HG03469 (cell line): ENCODE results near the gene ALX4.

Experiments used
- ATAC-seq: cut with Tn5 transposase; IDR thresholded peaks from one replicate; pipeline ENCODE4 v1.9.1; 2021; ENCODE audit warnings: mild to moderate bottlenecking, moderate library complexity, moderate number of reproducible peaks; ENCODE audit not compliant: unreplicated experiment

Gene ALX4

GRCh38 chr11:44309478-44310205 lies at the start of gene ALX4:
TSS of gene ALX4 (minus strand) at chr11:44310139. CDS start at chr11:44310062, 77 bp downstream.
- ATAC-seq = no peak

DNA sequence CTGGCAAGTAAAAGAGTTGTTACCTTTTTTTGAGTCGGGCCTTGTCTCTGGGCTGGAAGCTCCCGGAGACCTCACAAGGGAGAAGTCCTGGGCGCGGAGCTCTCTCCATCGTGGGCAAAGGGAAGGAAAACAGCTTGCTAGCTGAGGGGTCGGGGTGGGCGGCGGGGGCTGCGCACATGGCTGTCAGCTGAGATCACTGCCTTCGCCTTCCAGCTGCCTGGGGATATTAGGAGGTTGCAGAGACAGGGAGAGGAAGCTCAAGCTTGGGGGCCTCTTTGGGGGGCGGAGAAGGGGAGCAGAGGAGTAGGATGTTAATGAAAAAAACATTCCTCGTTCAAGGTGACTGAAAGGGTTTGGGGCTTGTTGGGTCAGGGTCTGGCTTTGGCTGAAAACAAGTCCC lies 49.2 kb upstream of the ALX4 start:
- no peak for ATAC-seq

- ATAC-seq = no peak
Observed at GRCh38 chr11:44358713-44359112, 48.8 kb upstream of the ALX4 start.

GRCh38 chr11:44357711-44358110 lies 47.8 kb upstream of the ALX4 start:
- ATAC-seq = no peak

- no peak for ATAC-seq
Observed at GRCh38 chr11:44356351-44356750, 46.4 kb upstream of the ALX4 start.

DNA sequence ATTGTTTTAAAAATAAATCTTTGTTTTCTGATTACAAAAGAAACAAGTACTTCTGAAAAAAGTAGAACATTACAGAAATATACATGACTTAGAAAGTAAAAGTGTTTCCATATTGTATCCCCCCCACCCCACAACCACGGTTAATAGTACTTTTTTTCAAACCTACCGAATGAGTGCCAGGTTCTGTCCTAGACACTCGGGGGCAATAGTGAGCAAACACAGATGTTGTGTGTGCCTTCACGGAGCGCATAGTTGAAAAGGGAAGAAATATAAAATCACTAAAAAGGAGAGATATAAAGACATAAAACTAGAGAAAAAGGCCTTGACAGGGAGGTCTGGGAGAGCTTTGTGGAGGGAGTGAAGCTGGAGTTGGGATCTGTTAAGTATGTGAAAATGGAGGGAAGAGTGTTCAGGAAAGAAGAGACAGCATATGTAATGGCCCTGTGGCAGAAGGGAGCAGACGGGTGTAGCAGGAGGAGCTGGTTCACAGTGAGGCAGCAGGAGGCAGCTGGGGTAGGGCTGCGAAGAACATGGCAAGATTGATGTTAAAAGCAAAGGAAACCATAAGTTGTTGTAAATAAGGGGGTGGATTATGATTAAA lies 42.1 kb upstream of the ALX4 start:
- no peak for ATAC-seq

DNA sequence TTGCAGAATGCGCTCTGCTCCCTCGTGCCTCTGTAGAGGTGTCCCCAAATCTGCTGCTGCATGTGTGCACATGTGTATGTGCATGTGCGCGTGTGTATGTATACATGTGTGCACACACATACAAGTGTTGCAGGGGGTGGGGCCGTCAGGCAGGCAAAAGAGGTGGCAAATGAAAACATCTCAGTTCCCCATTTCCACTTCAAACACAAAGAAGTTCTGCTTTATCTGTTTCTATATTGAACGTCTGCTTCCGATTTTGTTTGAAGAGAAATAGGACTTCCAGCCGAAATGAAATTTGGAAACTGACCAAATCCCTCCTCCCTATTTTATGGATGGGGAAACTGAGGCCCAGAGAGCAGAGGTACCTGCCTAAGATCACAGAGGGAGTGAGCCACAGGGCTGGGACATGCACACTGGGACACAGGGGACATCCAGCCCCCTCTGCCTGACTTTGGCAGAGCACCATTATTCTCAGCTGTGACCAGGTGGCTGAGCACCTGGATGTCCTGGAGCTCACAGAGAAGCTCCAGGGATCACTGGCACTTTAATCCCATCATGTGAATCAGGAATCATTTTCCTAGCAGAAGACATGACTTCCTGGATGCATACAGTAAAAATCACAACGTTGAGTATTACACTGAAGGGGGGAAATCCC lies 41.2 kb upstream of the ALX4 start:
- peak; percentile 83 for ATAC-seq

- ATAC-seq = no peak
Observed at GRCh38 chr11:44349328-44349727, 39.4 kb upstream of the ALX4 start.

GRCh38 chr11:44348721-44349120 lies 38.8 kb upstream of the ALX4 start:
- ATAC-seq = no peak

GRCh38 chr11:44348114-44348513 lies 38.2 kb upstream of the ALX4 start:
- ATAC-seq = no peak

DNA sequence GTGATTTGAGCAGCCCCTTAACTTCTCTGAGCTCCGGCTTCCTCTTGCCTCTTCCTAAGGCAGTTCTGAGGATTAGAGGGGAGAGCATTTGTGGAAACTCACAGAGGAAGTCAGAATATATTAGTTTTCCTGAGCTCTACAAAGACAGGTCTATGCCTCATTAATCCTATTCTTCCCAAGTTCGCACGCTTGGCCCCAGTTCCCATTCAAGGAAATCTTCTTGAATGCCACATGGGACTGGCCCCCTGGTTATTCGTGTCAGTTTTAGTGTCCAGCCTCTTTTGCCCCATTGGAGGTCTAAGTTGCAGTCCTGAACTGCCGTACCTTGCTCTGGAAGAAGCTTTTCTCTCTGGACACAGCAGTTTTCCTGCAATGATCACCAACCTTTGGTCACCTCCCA lies 37.6 kb upstream of the ALX4 start:
- no peak for ATAC-seq

GRCh38 chr11:44346983-44347382 lies 37.0 kb upstream of the ALX4 start:
- no peak for ATAC-seq

GRCh38 chr11:44345781-44346180 lies 35.8 kb upstream of the ALX4 start:
- no peak for ATAC-seq

DNA sequence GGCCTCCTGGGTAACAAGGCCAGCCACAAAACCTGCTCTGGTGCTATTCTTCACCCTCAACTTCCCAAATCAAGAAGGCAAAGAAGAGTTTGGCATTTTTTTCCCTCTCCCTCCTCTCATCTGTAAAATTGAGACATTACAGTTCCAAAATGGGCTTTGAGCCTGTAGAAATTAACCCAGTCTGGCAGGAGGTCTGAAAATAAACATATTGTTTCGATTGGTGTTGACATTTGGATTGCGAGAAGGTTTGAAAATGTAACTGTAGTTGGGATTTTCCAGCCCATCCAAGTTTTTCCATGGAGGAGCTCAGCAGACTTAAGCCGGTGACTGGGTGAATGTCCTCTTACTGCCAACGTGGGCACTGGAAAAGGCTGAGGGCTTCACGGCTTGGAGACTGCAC lies 35.0 kb upstream of the ALX4 start:
- ATAC-seq = no peak

- no peak for ATAC-seq
Observed at GRCh38 chr11:44344423-44344820, 34.5 kb upstream of the ALX4 start.

GRCh38 chr11:44343778-44344422 lies 34.0 kb upstream of the ALX4 start:
- no peak for ATAC-seq

GRCh38 chr11:44342616-44343015 lies 32.7 kb upstream of the ALX4 start:
- ATAC-seq = no peak

- no peak for ATAC-seq
Observed at GRCh38 chr11:44340656-44341055, 30.7 kb upstream of the ALX4 start.

DNA sequence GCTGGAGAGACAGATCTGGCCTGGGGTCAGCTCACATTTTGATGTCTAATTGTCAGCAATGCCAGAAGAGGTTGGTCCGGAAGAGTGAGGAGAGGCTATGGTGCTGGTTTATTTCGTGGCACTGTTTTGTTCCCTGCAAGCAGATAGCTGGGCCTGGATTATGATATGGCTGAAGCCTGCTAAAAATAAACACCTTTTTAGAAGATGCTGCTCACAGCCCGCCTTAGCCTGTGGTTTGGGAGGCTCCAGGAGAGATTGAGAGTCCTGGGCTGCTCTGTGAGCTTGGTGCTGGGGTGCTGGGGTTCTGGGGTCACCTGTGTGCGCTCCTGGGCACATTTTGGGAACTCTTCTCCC lies 29.6 kb upstream of the ALX4 start:
- ATAC-seq = no peak

- ATAC-seq = no peak
Observed at GRCh38 chr11:44338698-44339529, 29.0 kb upstream of the ALX4 start.

GRCh38 chr11:44338026-44338425 lies 28.1 kb upstream of the ALX4 start:
- no peak for ATAC-seq
